HepG2 (cell line): Measurements from ENCODE around the gene ANKRD11. TPM values are rescaled to one million over a fixed set of nuclear protein-coding genes. Genes with fewer than 3 reads are reported as not detected.

Experiments used
- AHR ChIP-seq: IDR thresholded peaks from 2 replicates; pipeline ENCODE4 v1.6.1; 2018; ENCODE audit warnings: missing genetic modification reagents, missing compliant biosample characterization
- ARNT2 ChIP-seq: sonication (generic); formaldehyde crosslinking; IDR thresholded peaks from 2 replicates; pipeline ENCODE4 v1.8.0; 2022; ENCODE audit warnings: mild to moderate bottlenecking, low read depth, missing genetic modification reagents, moderate library complexity
- IRX3 ChIP-seq: sonication (generic); formaldehyde crosslinking; IDR thresholded peaks from 2 replicates; pipeline ENCODE4 v1.8.1; 2023; ENCODE audit warnings: mild to moderate bottlenecking, low read depth, missing genetic modification reagents, borderline replicate concordance
- KAT7 ChIP-seq: IDR thresholded peaks from 2 replicates; pipeline ENCODE4 v1.6.1; 2018; ENCODE audit warnings: borderline replicate concordance, missing compliant biosample characterization
- KDM2A ChIP-seq: sonication (generic); formaldehyde crosslinking; IDR thresholded peaks from 2 replicates; pipeline ENCODE4 v1.4.0; 2020; ENCODE audit warnings: low read depth, missing genetic modification reagents, borderline replicate concordance
- MED8 ChIP-seq: sonication (generic); formaldehyde crosslinking; IDR thresholded peaks from 2 replicates; pipeline ENCODE4 v1.8.1; 2023; ENCODE audit warnings: mild to moderate bottlenecking, missing genetic modification reagents; ENCODE audit not compliant: insufficient replicate concordance
- NR2F1 ChIP-seq, 2 experiments: fragments of 450-650 bp in 1 of 2; formaldehyde crosslinking in 1 of 2; IDR thresholded peaks; 2 replicates each; pipeline versions ENCODE4 v1.5.0 to v1.6.1; 2016 to 2020; ENCODE audit warnings: mild to moderate bottlenecking in 1 of 2, missing compliant biosample characterization in 1 of 2, missing genetic modification reagents in 1 of 2, moderate library complexity in 1 of 2
- NR3C1 ChIP-seq: sonication (generic); formaldehyde crosslinking; IDR thresholded peaks from 2 replicates; pipeline ENCODE4 v1.4.0; 2020; ENCODE audit warnings: missing genetic modification reagents
- PCBP2 ChIP-seq: fragments of 200-400 bp; formaldehyde crosslinking; optimal IDR thresholded peaks from 2 replicates; pipeline ENCODE3; 2018; ENCODE audit warnings: low read length, low read depth; ENCODE audit not compliant: poor library complexity, severe bottlenecking
- PHF8 ChIP-seq: sonication (generic); formaldehyde crosslinking; IDR thresholded peaks from 2 replicates; pipeline ENCODE4 v1.5.0; 2020; ENCODE audit warnings: missing genetic modification reagents
- POLR2AphosphoS2 ChIP-seq: IDR thresholded peaks from 2 replicates; pipeline ENCODE4 v1.6.1; 2011; ENCODE audit warnings: low read depth, low read length, improper control_type of control experiment
- RARA ChIP-seq: IDR thresholded peaks from 2 replicates; pipeline ENCODE4 v1.6.1; 2016; ENCODE audit warnings: missing genetic modification reagents, missing compliant biosample characterization
- SRF ChIP-seq: IDR thresholded peaks from 2 replicates; pipeline ENCODE4 v1.6.1; 2011; ENCODE audit warnings: mild to moderate bottlenecking, low read depth, low read length, moderate library complexity
- TAF1 ChIP-seq: sonication (generic); formaldehyde crosslinking; IDR thresholded peaks from 2 replicates; pipeline ENCODE4 v1.4.0; 2020; ENCODE audit warnings: missing genetic modification reagents
- TBX3 ChIP-seq: fragments of 450-650 bp; IDR thresholded peaks from 2 replicates; pipeline ENCODE4 v1.6.1; 2017; ENCODE audit warnings: antibody characterized with exemption, mild to moderate bottlenecking, inconsistent platforms, borderline replicate concordance
- TCF12 ChIP-seq, 2 experiments: fragments of 450-650 bp in 1 of 2; sonication (generic) in 1 of 2; formaldehyde crosslinking in 1 of 2; IDR thresholded peaks; 2 replicates each; pipeline versions ENCODE4 v1.6.1 to v1.8.0; 2017 to 2022; ENCODE audit warnings: antibody characterized with exemption in 1 of 2, mild to moderate bottlenecking in 1 of 2, missing genetic modification reagents in 1 of 2, moderate library complexity in 1 of 2
- ZFP90 ChIP-seq: sonication (generic); formaldehyde crosslinking; IDR thresholded peaks from 2 replicates; pipeline ENCODE4 v1.8.0; 2022; ENCODE audit warnings: missing genetic modification reagents, mild to moderate bottlenecking, inconsistent platforms, borderline replicate concordance
- ZNF256 ChIP-seq: sonication (generic); formaldehyde crosslinking; conservative IDR thresholded peaks from 2 replicates; pipeline ENCODE4 v1.4.0; 2020; ENCODE audit warnings: missing genetic modification reagents
- ZNF644 ChIP-seq: IDR thresholded peaks from 2 replicates; pipeline ENCODE4 v1.6.1; 2016; ENCODE audit warnings: low read depth
- ZNF737 ChIP-seq: sonication (generic); formaldehyde crosslinking; IDR thresholded peaks from 2 replicates; pipeline ENCODE4 v1.5.0; 2020; ENCODE audit warnings: missing genetic modification reagents, mild to moderate bottlenecking, borderline replicate concordance
- polyA plus RNA-seq, 8 experiments: library from polyadenylated mRNA; depleted of rRNA in 3 of 8; stranded (reverse) in 7 of 8; unstranded in 1 of 8; fragments of >200 nt; fragmentation: Illumina TruSeq in 4 of 8; extraction: Trizol in 4 of 8; gene quantifications; 2 replicates each; pipeline versions ENCODE4 v1.2.1 to v1.2.3, GENCODE V29; 2011 to 2016; ENCODE audit warnings: low read depth in 4 of 8, missing spikeins in 1 of 8, mixed read lengths in 1 of 8; ENCODE audit not compliant: insufficient read depth in 1 of 8
- total RNA-seq, 5 experiments: library from RNA; depleted of rRNA; stranded (reverse); fragments of >200 nt; fragmentation: Illumina TruSeq; extraction: Trizol; gene quantifications; 2 replicates each; pipeline ENCODE4 v1.2.3, GENCODE V29; 2016; ENCODE audit warnings: low read depth in 1 of 5
- TF ChIP-seq, protein P1 (sequence below): sonication (generic); formaldehyde crosslinking; IDR thresholded peaks from 2 replicates; pipeline ENCODE4 v1.5.0; 2020; ENCODE audit warnings: mild to moderate bottlenecking, missing genetic modification reagents
- TF ChIP-seq, protein P2 (sequence below): sonication (generic); formaldehyde crosslinking; IDR thresholded peaks from 2 replicates; pipeline ENCODE4 v1.4.0; 2020; ENCODE audit warnings: missing genetic modification reagents, borderline replicate concordance

The ANKRD11 gene
- total and polyA plus RNA-seq, 2 of the 13 experiments (the other 11 are each of a cell fraction or from before 2014, with no cell fraction given), result 21.4 to 38.4 TPM

DNA sequence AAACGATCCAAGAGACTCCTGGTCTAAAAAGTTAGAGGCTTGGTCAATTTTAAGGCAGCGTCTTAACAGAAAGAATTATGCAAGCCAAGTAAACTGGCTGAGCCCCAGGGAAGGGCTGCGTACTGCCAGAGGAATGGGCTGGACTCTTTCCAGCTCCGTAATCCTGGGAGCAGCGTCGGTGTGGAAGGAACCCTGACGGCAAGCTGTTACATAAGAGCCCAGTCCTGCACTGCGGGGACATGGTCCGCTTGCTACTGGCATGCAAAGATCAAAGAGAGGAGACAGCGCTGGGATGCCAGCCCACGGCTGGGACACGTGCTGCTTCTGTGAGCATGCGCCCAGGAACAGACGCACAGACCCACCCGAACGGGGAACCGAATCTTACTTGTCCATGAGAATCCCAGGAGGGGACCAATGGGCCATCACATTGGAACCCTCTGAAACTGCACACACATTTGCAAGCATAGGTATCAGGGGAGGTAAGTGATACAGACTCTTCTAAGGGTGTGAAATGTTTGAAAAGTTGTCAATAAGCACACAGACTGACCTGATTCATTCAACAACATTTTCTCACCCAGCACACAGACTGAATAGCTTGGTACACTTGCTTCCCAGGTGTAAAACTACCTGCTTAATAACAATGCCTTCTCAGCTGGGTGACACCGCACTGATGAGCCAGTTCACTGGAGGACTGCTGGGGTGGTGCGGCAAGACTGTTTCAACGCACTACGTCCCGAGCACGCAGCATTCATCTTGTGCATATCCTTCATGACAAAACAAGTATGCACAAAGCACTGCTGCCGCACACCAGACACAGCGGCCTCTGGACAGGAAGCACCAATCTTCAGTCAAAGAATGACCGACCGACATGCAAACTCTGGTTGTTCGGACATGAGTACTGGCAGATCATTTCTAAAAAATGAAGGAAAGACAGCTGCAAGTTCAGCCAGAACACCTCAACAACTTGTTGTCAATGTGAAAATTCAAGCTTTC, 94.9 kb downstream of the ANKRD11 start (continued):
- TF ChIP-seq IRX3 (CRISPR knock-in tag) (peak; percentile 80; the same call in 1 of the 2 replicates), ZNF644 (CRISPR knock-in tag) (peak; percentile 90), TBX3 (peak; percentile 82), TAF1 (no peak), SRF (no peak), TCF12 (IDR thresholded peaks at IDR 0.05) (no peak), TCF12 (CRISPR knock-in tag; IDR thresholded peaks at IDR 0.05) (peak; percentile 94; the same call in 1 of the 2 replicates), ZNF737 (CRISPR knock-in tag) (no peak), ZNF256 (CRISPR knock-in tag) (peak; percentile 68; the same call in 1 of the 2 replicates), PHF8 (peak; percentile 48), ZFP90 (CRISPR knock-in tag) (no peak; the same call in 1 of the 2 replicates), KAT7 (CRISPR knock-in tag) (peak; percentile 95), RARA (CRISPR knock-in tag) (peak; percentile 97), ARNT2 (CRISPR knock-in tag) (peak; percentile 97), AHR (CRISPR knock-in tag) (peak; percentile 98), PCBP2 (no peak), NR2F1 (CRISPR knock-in tag; IDR thresholded peaks at IDR 0.05) (peak in 1 of 2 experiments; percentile 75; a peak in 2 of 4 replicates), MED8 (CRISPR knock-in tag) (no peak), KDM2A (CRISPR knock-in tag) (peak; percentile 97), NR3C1 (CRISPR knock-in tag) (no peak), POLR2AphosphoS2 (no peak)
- TF ChIP-seq, protein P1, sequence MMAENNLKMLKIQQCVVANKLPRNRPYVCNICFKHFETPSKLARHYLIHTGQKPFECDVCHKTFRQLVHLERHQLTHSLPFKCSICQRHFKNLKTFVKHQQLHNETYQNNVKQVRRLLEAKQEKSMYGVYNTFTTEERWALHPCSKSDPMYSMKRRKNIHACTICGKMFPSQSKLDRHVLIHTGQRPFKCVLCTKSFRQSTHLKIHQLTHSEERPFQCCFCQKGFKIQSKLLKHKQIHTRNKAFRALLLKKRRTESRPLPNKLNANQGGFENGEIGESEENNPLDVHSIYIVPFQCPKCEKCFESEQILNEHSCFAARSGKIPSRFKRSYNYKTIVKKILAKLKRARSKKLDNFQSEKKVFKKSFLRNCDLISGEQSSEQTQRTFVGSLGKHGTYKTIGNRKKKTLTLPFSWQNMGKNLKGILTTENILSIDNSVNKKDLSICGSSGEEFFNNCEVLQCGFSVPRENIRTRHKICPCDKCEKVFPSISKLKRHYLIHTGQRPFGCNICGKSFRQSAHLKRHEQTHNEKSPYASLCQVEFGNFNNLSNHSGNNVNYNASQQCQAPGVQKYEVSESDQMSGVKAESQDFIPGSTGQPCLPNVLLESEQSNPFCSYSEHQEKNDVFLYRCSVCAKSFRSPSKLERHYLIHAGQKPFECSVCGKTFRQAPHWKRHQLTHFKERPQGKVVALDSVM (CRISPR knock-in tag), result peak; percentile 80
- TF ChIP-seq, protein P2, sequence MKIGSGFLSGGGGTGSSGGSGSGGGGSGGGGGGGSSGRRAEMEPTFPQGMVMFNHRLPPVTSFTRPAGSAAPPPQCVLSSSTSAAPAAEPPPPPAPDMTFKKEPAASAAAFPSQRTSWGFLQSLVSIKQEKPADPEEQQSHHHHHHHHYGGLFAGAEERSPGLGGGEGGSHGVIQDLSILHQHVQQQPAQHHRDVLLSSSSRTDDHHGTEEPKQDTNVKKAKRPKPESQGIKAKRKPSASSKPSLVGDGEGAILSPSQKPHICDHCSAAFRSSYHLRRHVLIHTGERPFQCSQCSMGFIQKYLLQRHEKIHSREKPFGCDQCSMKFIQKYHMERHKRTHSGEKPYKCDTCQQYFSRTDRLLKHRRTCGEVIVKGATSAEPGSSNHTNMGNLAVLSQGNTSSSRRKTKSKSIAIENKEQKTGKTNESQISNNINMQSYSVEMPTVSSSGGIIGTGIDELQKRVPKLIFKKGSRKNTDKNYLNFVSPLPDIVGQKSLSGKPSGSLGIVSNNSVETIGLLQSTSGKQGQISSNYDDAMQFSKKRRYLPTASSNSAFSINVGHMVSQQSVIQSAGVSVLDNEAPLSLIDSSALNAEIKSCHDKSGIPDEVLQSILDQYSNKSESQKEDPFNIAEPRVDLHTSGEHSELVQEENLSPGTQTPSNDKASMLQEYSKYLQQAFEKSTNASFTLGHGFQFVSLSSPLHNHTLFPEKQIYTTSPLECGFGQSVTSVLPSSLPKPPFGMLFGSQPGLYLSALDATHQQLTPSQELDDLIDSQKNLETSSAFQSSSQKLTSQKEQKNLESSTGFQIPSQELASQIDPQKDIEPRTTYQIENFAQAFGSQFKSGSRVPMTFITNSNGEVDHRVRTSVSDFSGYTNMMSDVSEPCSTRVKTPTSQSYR (CRISPR knock-in tag), result peak; percentile 83
